Keratinocyte (primary cell): ENCODE results near the gene PREB. TPM values are rescaled to one million over a fixed set of nuclear protein-coding genes. Genes with fewer than 3 reads are reported as not detected.

Experiments
- DNase-seq: peaks from one replicate; pipeline ENCODE4 v3.0.0-alpha.2; 2011; ENCODE audit warnings: low read depth, missing footprints, low spot score
- FAIRE-seq: peaks from 2 replicates; lab custom pipeline; 2011; peaks lifted over from hg19 to GRCh38; lab: Jason Lieb, UNC
- H2AFZ ChIP-seq: 2 replicates; pipeline ENCODE4 v1.6.0; 2012; ENCODE audit warnings: low read length, control low read depth, inconsistent platforms; ENCODE audit not compliant: control insufficient read depth
- H3K27ac ChIP-seq: 2 replicates; pipeline ENCODE4 v1.5.1; 2011; ENCODE audit warnings: low read length; ENCODE audit not compliant: control insufficient read depth, insufficient read depth
- H3K27me3 ChIP-seq: 3 replicates; pipeline ENCODE4 v1.6.0; 2011; ENCODE audit warnings: low read length; ENCODE audit not compliant: control insufficient read depth, insufficient read depth; ENCODE audit errors: extremely low read depth
- H3K36me3 ChIP-seq, 2 experiments: 2 replicates in 1 of 2; 3 replicates in 1 of 2; pipeline ENCODE4 v1.5.1; 2011; ENCODE audit warnings: low read length in 2 of 2, mild to moderate bottlenecking in 1 of 2; ENCODE audit not compliant: control insufficient read depth in 2 of 2, insufficient read depth in 2 of 2; ENCODE audit errors: extremely low read depth in 1 of 2
- H3K4me1 ChIP-seq: 3 replicates; pipeline ENCODE4 v1.5.1; 2011; ENCODE audit warnings: low read length; ENCODE audit not compliant: control insufficient read depth, insufficient read depth; ENCODE audit errors: extremely low read depth
- H3K4me2 ChIP-seq: 3 replicates; pipeline ENCODE4 v1.6.0; 2011; ENCODE audit warnings: low read depth, low read length; ENCODE audit not compliant: control insufficient read depth, insufficient read depth; ENCODE audit errors: extremely low read depth
- H3K4me3 ChIP-seq, 3 experiments: fragments of 200-600 bp in 1 of 3; sonication (generic) in 1 of 3; 2 replicates in 2 of 3; 3 replicates in 1 of 3; pipeline ENCODE4 v1.5.1; 2011 to 2016; ENCODE audit warnings: low read length in 3 of 3, mild to moderate bottlenecking in 3 of 3, control low read depth in 2 of 3, inconsistent platforms in 1 of 3, low read depth in 1 of 3, mixed read lengths in 1 of 3, mixed run types in 1 of 3, moderate library complexity in 1 of 3; ENCODE audit not compliant: control insufficient read depth in 2 of 3, insufficient read depth in 2 of 3; ENCODE audit errors: extremely low read depth in 1 of 3
- H3K79me2 ChIP-seq: 2 replicates; pipeline ENCODE4 v1.6.0; 2012; ENCODE audit warnings: low read length; ENCODE audit not compliant: control insufficient read depth, insufficient read depth
- H3K9ac ChIP-seq: 3 replicates; pipeline ENCODE4 v1.6.0; 2011; ENCODE audit warnings: low read length; ENCODE audit not compliant: control insufficient read depth, insufficient read depth; ENCODE audit errors: extremely low read depth
- H3K9me1 ChIP-seq: 3 replicates; pipeline ENCODE4 v1.6.0; 2011; ENCODE audit warnings: low read length; ENCODE audit not compliant: control insufficient read depth, insufficient read depth; ENCODE audit errors: extremely low read depth
- H3K9me3 ChIP-seq: 2 replicates; pipeline ENCODE4 v1.5.1; 2012; ENCODE audit warnings: low read depth, low read length; ENCODE audit not compliant: control insufficient read depth
- H4K20me1 ChIP-seq: 3 replicates; pipeline ENCODE4 v1.6.0; 2011; ENCODE audit warnings: low read length; ENCODE audit not compliant: control insufficient read depth, insufficient read depth; ENCODE audit errors: extremely low read depth
- EZH2 ChIP-seq: IDR thresholded peaks from one replicate; pipeline ENCODE4 v1.6.1; 2012; ENCODE audit warnings: inconsistent platforms, mild to moderate bottlenecking, low read length, moderate library complexity
- dilution Hi-C: fragments of 300-500 bp; cut with MboI; formaldehyde crosslinking; loops from one replicate; pipeline ENCODE4 v1.7.0; 2020; ENCODE audit warnings: low sequenced_read_pairs; ENCODE audit not compliant: extremely low pct_ligation_motif_present
- polyA plus RNA-seq, 5 experiments: library from polyadenylated mRNA; depleted of rRNA in 3 of 5; stranded (reverse) in 3 of 5; stranded (forward) in 1 of 5; unstranded in 1 of 5; fragments of >200 nt; gene quantifications; 1 replicate in 1 of 5; 2 replicates in 3 of 5; 3 replicates in 1 of 5; pipeline versions ENCODE4 v1.2.1 to v1.2.3, GENCODE V29; 2011 to 2012; ENCODE audit warnings: missing spikeins in 2 of 5, low read depth in 1 of 5, low replicate concordance in 1 of 5
- TF ChIP-seq, protein P1 (sequence below), 3 experiments: IDR thresholded peaks in 1 of 3; conservative IDR thresholded peaks in 1 of 3; optimal IDR thresholded peaks in 1 of 3; 2 replicates in 2 of 3; 3 replicates in 1 of 3; pipeline versions ENCODE3 to v1.5.1; 2011; ENCODE audit warnings: low read length in 3 of 3, mild to moderate bottlenecking in 3 of 3, moderate library complexity in 2 of 3, control low read depth in 1 of 3, inconsistent platforms in 1 of 3; ENCODE audit not compliant: insufficient read depth in 2 of 3; ENCODE audit errors: extremely low read depth in 1 of 3

The PREB gene
- polyA plus RNA-seq, 1 donor (not counting 4 experiments of a cell fraction or from before 2014, with no cell fraction given): 48.7 TPM

GRCh38 chr2:27087823-27088410, 46.5 kb downstream of the PREB start:
- FAIRE-seq: no peak
- no peak overlapping the region for H3K4me3 ChIP-seq

DNA sequence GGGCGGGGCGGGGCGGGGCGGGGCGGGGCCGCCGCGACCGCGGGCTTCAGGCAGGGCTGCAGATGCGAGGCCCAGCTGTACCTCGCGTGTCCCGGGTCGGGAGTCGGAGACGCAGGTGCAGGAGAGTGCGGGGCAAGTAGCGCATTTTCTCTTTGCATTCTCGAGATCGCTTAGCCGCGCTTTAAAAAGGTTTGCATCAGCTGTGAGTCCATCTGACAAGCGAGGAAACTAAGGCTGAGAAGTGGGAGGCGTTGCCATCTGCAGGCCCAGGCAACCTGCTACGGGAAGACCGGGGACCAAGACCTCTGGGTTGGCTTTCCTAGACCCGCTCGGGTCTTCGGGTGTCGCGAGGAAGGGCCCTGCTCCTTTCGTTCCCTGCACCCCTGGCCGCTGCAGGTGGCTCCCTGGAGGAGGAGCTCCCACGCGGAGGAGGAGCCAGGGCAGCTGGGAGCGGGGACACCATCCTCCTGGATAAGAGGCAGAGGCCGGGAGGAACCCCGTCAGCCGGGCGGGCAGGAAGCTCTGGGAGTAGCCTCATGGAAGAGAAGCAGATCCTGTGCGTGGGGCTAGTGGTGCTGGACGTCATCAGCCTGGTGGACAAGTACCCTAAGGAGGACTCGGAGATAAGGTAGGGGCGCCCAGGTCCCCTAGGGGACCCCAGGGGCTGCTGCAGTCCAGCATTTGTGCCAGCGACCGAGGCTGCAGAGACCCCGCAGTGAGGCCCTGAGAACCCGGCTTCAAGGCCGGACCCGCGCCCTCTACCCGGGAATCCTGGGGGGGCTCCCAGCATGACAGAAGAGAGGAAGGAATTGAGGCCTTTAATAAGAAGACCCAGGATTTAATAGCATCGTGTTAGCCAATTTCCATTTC, 47.5 kb downstream of the PREB start, which contains the start of gene KHK:
Gene KHK (plus strand): TSS at position 49 of the 870 bp plus-strand sequence. CDS start 488 bp downstream, at position 537.
- TF ChIP-seq, protein P1, sequence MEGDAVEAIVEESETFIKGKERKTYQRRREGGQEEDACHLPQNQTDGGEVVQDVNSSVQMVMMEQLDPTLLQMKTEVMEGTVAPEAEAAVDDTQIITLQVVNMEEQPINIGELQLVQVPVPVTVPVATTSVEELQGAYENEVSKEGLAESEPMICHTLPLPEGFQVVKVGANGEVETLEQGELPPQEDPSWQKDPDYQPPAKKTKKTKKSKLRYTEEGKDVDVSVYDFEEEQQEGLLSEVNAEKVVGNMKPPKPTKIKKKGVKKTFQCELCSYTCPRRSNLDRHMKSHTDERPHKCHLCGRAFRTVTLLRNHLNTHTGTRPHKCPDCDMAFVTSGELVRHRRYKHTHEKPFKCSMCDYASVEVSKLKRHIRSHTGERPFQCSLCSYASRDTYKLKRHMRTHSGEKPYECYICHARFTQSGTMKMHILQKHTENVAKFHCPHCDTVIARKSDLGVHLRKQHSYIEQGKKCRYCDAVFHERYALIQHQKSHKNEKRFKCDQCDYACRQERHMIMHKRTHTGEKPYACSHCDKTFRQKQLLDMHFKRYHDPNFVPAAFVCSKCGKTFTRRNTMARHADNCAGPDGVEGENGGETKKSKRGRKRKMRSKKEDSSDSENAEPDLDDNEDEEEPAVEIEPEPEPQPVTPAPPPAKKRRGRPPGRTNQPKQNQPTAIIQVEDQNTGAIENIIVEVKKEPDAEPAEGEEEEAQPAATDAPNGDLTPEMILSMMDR (optimal IDR thresholded peaks at IDR 0.05 in 1 of 3, IDR thresholded peaks at IDR 0.05 in 1 of 3, conservative IDR thresholded peaks at IDR 0.05 in 1 of 3; ENCODE audit: extremely low read depth in 1 of 3, insufficient read depth in 2 of 3, low read length in 3 of 3): no peak
- no peak for TF ChIP-seq EZH2
- Histone ChIP-seq H2AFZ (peak within 1 kb of the TSS; percentile 65), H3K27me3 (no peaks in the 10 kb centered on the region), H3K9ac (peak within 1 kb of the TSS; percentile 73), H3K27ac (peak within 1 kb of the TSS; percentile 43), H3K36me3 (no peaks in the 10 kb centered on the region), H4K20me1 (no peaks in the 10 kb centered on the region), H3K4me2 (peak within 1 kb of the TSS; percentile 94), H3K4me1 (peaks cover 10% of the 10 kb centered on the region), H3K9me1 (no peaks in the 10 kb centered on the region), H3K4me3 (peak within 1 kb of the TSS; percentile 55 to 85 (median 69)), H3K79me2 (no peaks in the 10 kb centered on the region), H3K9me3 (no peaks in the 10 kb centered on the region)
- DNase-seq (no peak), FAIRE-seq (no peak)
- dilution Hi-C loops: no loop called here

More at GRCh38 chr2:27087823-27088410, 46.5 kb downstream of the PREB start:
- Histone ChIP-seq H2AFZ (no peak overlapping the region), H3K27me3 (no peaks in the 10 kb centered on the region), H4K20me1 (no peaks in the 10 kb centered on the region), H3K4me1 (peaks cover 10% of the 10 kb centered on the region), H3K27ac (no peak overlapping the region), H3K9me1 (no peaks in the 10 kb centered on the region), H3K36me3 (no peaks in the 10 kb centered on the region), H3K79me2 (no peaks in the 10 kb centered on the region), H3K4me2 (no peak overlapping the region), H3K9me3 (no peaks in the 10 kb centered on the region), H3K9ac (no peak overlapping the region)
- dilution Hi-C loops: no loop called here
- DNase-seq: no peak
- TF ChIP-seq EZH2: no peak
- TF ChIP-seq, protein P1 (optimal IDR thresholded peaks at IDR 0.05 in 1 of 3, IDR thresholded peaks at IDR 0.05 in 1 of 3, conservative IDR thresholded peaks at IDR 0.05 in 1 of 3; ENCODE audit: extremely low read depth in 1 of 3, insufficient read depth in 2 of 3, low read length in 3 of 3): no peak
